ENCODE measurements around the gene APBB1IP.

DNA sequence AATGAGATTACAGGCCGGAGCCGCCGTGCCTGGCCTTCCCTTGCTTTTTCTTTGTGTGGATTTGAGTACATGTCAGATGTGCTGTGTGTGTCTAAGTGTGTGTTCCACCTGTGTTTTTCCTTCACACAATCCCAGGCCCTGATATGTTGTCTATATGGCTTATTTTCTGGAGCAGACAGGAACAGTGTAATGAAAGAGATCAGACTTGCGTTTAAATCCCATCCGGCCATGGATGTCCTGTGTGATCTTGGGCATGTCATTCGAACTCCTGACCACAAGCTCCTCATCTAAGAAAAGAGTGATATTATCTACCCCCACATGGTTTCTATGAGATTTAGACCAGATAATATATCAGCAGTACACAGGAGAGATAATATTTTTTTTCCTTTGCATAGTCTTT is 37.2 kb downstream of the APBB1IP start:
- TF ChIP-seq, protein P1, sequence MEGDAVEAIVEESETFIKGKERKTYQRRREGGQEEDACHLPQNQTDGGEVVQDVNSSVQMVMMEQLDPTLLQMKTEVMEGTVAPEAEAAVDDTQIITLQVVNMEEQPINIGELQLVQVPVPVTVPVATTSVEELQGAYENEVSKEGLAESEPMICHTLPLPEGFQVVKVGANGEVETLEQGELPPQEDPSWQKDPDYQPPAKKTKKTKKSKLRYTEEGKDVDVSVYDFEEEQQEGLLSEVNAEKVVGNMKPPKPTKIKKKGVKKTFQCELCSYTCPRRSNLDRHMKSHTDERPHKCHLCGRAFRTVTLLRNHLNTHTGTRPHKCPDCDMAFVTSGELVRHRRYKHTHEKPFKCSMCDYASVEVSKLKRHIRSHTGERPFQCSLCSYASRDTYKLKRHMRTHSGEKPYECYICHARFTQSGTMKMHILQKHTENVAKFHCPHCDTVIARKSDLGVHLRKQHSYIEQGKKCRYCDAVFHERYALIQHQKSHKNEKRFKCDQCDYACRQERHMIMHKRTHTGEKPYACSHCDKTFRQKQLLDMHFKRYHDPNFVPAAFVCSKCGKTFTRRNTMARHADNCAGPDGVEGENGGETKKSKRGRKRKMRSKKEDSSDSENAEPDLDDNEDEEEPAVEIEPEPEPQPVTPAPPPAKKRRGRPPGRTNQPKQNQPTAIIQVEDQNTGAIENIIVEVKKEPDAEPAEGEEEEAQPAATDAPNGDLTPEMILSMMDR (IDR thresholded peaks at IDR 0.05; ENCODE audit: insufficient read depth, low read length) = no peak
- TF ChIP-seq POLR2AphosphoS5 (IDR thresholded peaks at IDR 0.05; ENCODE audit: low read depth) = no peak
- TF ChIP-seq GABPA (IDR thresholded peaks at IDR 0.05; ENCODE audit: low read depth) = no peak
- TF ChIP-seq SPI1 (IDR thresholded peaks at IDR 0.05; ENCODE audit: borderline replicate concordance, low read depth) = no peak
- TF ChIP-seq, protein P2, sequence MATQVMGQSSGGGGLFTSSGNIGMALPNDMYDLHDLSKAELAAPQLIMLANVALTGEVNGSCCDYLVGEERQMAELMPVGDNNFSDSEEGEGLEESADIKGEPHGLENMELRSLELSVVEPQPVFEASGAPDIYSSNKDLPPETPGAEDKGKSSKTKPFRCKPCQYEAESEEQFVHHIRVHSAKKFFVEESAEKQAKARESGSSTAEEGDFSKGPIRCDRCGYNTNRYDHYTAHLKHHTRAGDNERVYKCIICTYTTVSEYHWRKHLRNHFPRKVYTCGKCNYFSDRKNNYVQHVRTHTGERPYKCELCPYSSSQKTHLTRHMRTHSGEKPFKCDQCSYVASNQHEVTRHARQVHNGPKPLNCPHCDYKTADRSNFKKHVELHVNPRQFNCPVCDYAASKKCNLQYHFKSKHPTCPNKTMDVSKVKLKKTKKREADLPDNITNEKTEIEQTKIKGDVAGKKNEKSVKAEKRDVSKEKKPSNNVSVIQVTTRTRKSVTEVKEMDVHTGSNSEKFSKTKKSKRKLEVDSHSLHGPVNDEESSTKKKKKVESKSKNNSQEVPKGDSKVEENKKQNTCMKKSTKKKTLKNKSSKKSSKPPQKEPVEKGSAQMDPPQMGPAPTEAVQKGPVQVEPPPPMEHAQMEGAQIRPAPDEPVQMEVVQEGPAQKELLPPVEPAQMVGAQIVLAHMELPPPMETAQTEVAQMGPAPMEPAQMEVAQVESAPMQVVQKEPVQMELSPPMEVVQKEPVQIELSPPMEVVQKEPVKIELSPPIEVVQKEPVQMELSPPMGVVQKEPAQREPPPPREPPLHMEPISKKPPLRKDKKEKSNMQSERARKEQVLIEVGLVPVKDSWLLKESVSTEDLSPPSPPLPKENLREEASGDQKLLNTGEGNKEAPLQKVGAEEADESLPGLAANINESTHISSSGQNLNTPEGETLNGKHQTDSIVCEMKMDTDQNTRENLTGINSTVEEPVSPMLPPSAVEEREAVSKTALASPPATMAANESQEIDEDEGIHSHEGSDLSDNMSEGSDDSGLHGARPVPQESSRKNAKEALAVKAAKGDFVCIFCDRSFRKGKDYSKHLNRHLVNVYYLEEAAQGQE (IDR thresholded peaks at IDR 0.05; ENCODE audit: insufficient replicate concordance, low read depth) = no peak
